Endothelial cell (in vitro differentiated cells): Measurements from ENCODE around the gene GBE1. TPM values are rescaled to one million over a fixed set of nuclear protein-coding genes. Genes with fewer than 3 reads are reported as not detected.

Experiments
- DNase-seq: peaks from one replicate; pipeline ENCODE4 v3.0.0; 2021; ENCODE audit warnings: low spot score
- H3K27ac Mint-ChIP-seq: one replicate; pipeline ENCODE4 v1.8.0; 2021; ENCODE audit warnings: mixed read lengths, inconsistent platforms; ENCODE audit not compliant: unreplicated experiment
- H3K27me3 Mint-ChIP-seq: one replicate; pipeline ENCODE4 v1.8.0; 2021; ENCODE audit warnings: mild to moderate bottlenecking, moderate library complexity, mixed read lengths, inconsistent platforms; ENCODE audit not compliant: unreplicated experiment
- H3K36me3 Mint-ChIP-seq: one replicate; pipeline ENCODE4 v1.8.0; 2021; ENCODE audit warnings: mild to moderate bottlenecking, low read depth, mixed read lengths, inconsistent platforms; ENCODE audit not compliant: unreplicated experiment
- H3K4me1 Mint-ChIP-seq: one replicate; pipeline ENCODE4 v1.8.0; 2021; ENCODE audit warnings: mild to moderate bottlenecking, mixed read lengths, inconsistent platforms; ENCODE audit not compliant: unreplicated experiment
- H3K4me3 Mint-ChIP-seq: one replicate; pipeline ENCODE4 v1.8.0; 2021; ENCODE audit warnings: mild to moderate bottlenecking, mixed read lengths, inconsistent platforms; ENCODE audit not compliant: unreplicated experiment
- H3K9me3 Mint-ChIP-seq: one replicate; pipeline ENCODE4 v1.8.0; 2021; ENCODE audit warnings: mixed read lengths, inconsistent platforms; ENCODE audit not compliant: unreplicated experiment
- total RNA-seq: library from RNA; stranded (reverse); fragmentation: NEBNext Ultra II Directional; extraction: Animal tissue kit (Norgen Biotek cat#: 25700); gene quantifications from one replicate; pipeline ENCODE4 v1.2.1, GENCODE V29; 2021; ENCODE audit not compliant: unreplicated experiment
- TF ChIP-seq, protein P1 (sequence below): fragments of 200-600 bp; sonication (generic); IDR thresholded peaks from one replicate; pipeline ENCODE4 v1.5.0; 2021; ENCODE audit warnings: antibody characterized with exemption; ENCODE audit not compliant: unreplicated experiment

The GBE1 gene
- total RNA-seq, 1 donor from 2014 or later = 15.6 TPM

DNA sequence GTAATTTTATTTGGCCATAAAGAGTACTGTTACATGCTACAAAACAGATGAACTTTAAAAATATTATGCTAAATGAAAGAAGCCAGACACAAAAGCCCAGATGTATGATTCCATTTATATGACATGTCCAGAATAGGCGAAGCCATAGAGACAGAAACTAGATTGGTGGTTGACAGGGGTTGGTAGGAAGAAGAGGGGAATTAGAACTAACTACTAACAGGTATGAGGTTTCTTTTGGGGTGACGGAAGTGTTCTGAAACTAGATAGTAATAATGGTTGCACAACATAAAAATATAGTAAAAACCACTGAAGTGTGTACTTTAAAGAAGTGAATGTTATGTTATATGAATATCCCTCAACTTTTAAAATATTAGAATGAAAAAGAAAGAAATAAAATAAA lies 66.1 kb downstream of the GBE1 start:
- DNase-seq = no peak
- TF ChIP-seq, protein P1, sequence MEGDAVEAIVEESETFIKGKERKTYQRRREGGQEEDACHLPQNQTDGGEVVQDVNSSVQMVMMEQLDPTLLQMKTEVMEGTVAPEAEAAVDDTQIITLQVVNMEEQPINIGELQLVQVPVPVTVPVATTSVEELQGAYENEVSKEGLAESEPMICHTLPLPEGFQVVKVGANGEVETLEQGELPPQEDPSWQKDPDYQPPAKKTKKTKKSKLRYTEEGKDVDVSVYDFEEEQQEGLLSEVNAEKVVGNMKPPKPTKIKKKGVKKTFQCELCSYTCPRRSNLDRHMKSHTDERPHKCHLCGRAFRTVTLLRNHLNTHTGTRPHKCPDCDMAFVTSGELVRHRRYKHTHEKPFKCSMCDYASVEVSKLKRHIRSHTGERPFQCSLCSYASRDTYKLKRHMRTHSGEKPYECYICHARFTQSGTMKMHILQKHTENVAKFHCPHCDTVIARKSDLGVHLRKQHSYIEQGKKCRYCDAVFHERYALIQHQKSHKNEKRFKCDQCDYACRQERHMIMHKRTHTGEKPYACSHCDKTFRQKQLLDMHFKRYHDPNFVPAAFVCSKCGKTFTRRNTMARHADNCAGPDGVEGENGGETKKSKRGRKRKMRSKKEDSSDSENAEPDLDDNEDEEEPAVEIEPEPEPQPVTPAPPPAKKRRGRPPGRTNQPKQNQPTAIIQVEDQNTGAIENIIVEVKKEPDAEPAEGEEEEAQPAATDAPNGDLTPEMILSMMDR = no peak
- Mint-ChIP-seq H3K27ac (no peak overlapping the region), H3K36me3 (no peaks in the 10 kb centered on the region), H3K4me1 (peaks cover 2% of the 10 kb centered on the region), H3K9me3 (no peaks in the 10 kb centered on the region), H3K27me3 (no peaks in the 10 kb centered on the region), H3K4me3 (no peak overlapping the region)

DNA sequence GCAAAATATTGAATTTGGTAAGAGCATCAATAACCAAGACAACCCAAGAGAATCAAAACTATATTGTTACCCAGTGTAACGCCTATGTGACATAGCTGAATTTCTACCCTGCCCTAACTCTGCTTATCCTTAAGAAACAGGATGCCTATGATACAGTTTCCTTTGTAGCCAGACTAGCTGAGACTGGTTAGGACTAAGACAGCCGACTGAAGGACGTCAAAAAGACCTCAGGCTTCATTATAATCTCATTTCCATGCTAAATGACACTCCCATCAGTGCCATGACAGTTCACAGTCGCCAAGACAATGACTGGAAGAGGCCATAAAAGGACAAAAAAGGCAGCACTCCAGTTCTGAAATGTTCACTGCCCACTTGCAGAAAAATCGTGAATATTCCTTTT lies 66.8 kb downstream of the GBE1 start:
- H3K4me1 Mint-ChIP-seq = peaks cover 2% of the 10 kb centered on the region
- no peaks in the 10 kb centered on the region for H3K27me3 Mint-ChIP-seq
- TF ChIP-seq, protein P1 = no peak
- H3K27ac Mint-ChIP-seq = no peak overlapping the region
- DNase-seq = no peak
- H3K9me3 Mint-ChIP-seq = no peaks in the 10 kb centered on the region
- no peaks in the 10 kb centered on the region for H3K36me3 Mint-ChIP-seq
- no peak overlapping the region for H3K4me3 Mint-ChIP-seq

DNA sequence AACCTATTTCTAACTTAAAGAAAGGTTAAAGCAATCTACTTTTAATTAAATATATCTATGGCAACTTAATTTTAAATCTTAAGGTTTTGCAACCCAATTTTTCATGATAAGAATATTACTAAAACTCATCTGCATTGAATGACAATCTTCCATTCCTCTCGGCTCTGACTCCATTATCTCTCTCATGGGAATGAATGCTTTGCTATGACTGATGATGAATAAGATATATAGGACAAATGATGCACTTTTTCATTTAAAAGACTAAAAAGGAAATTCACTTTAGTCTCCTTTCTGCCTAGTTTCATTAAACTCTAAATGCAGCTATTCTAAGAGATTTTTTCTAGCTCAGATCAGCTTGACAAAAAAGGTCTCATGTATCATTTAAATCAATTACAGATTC lies 68.7 kb downstream of the GBE1 start:
- TF ChIP-seq, protein P1 = no peak
- H3K27ac Mint-ChIP-seq = no peak overlapping the region
- no peaks in the 10 kb centered on the region for H3K9me3 Mint-ChIP-seq
- DNase-seq = no peak
- H3K27me3 Mint-ChIP-seq = no peaks in the 10 kb centered on the region
- peaks cover 2% of the 10 kb centered on the region for H3K4me1 Mint-ChIP-seq
- H3K36me3 Mint-ChIP-seq = no peaks in the 10 kb centered on the region
- H3K4me3 Mint-ChIP-seq = no peak overlapping the region

GRCh38 chr3:81689617-81690016 lies 71.8 kb downstream of the GBE1 start:
- TF ChIP-seq, protein P1 = no peak
- no peak for DNase-seq
- H3K36me3 Mint-ChIP-seq = no peaks in the 10 kb centered on the region
- H3K27ac Mint-ChIP-seq = no peak overlapping the region
- peaks cover 3% of the 10 kb centered on the region for H3K27me3 Mint-ChIP-seq
- no peaks in the 10 kb centered on the region for H3K4me1 Mint-ChIP-seq
- no peaks in the 10 kb centered on the region for H3K9me3 Mint-ChIP-seq
- no peak overlapping the region for H3K4me3 Mint-ChIP-seq

- DNase-seq = no peak
- H3K9me3 Mint-ChIP-seq = no peaks in the 10 kb centered on the region
- peaks cover 3% of the 10 kb centered on the region for H3K27me3 Mint-ChIP-seq
- H3K27ac Mint-ChIP-seq = no peak overlapping the region
- no peak overlapping the region for H3K4me3 Mint-ChIP-seq
- H3K36me3 Mint-ChIP-seq = no peaks in the 10 kb centered on the region
- TF ChIP-seq, protein P1 = no peak
- H3K4me1 Mint-ChIP-seq = no peaks in the 10 kb centered on the region
Measured at GRCh38 chr3:81684751-81685395, 76.6 kb downstream of the GBE1 start.
